Measurements from ENCODE around the gene SUPT3H. TPM values are rescaled to one million over a fixed set of nuclear protein-coding genes. Genes with fewer than 3 reads are reported as not detected.

SUPT3H gene
- total and polyA plus RNA-seq, 2 of the 13 experiments (the other 11 are each of a cell fraction or from before 2014, with no cell fraction given): 11.9 to 36.1 TPM

DNA sequence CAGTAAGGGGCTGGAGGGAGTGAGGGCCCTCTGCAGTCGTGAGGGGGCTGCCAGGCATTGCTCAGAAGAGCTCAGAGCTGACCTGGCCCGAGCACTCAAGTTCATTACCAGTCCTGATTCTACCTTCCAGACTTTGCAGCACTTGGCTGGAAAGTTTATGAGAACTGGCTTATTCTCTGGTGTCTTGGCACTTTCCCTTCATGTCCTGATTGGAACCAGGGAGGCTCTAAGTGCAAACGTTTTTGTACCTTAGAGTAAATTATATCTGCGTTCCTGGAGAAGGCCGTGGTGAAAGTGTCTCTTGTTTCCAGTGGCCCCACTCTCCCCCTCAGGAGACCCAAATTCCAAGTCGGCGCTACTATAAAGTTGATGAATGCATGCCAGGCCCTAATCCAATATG, 587.9 kb downstream of the SUPT3H start (continued):
- no peak for TF ChIP-seq HNRNPH1 (optimal IDR thresholded peaks at IDR 0.05; ENCODE audit: low read depth, low read length)
- no peak for TF ChIP-seq TIGD3 (CRISPR knock-in tag; IDR thresholded peaks at IDR 0.05; ENCODE audit: borderline replicate concordance)

- Histone ChIP-seq H3K9me3 (ENCODE audit: low read length) (peaks cover 5% of the 10 kb centered on the region; the same call in 1 of the 2 replicates), H4K20me1 (ENCODE audit: insufficient read depth, low read length) (no peaks in the 10 kb centered on the region), H3K79me2 (ENCODE audit: insufficient read depth, low read length) (no peaks in the 10 kb centered on the region), H3K4me3 (replicated peaks in 1 of 3; ENCODE audit: insufficient read depth in 1 of 3, low read depth in 2 of 3, low read length in 3 of 3) (no peak overlapping the region), H3K9ac (ENCODE audit: insufficient read depth, low read depth, low read length) (no peak overlapping the region), H3K27me3 (ENCODE audit: control insufficient read depth in 1 of 2, insufficient read depth in 2 of 2, low read length in 2 of 2) (peaks cover 2 to 23% of the 10 kb centered on the region in 2 experiments; a peak in 4 of 5 replicates), H3K27ac (ENCODE audit: extremely low read length, insufficient read depth, low read length) (no peak overlapping the region), H2AFZ (ENCODE audit: low read length) (no peak overlapping the region), H3K36me3 (replicated peaks in 1 of 2; ENCODE audit: control insufficient read depth in 1 of 2, insufficient read depth in 2 of 2, low read length in 2 of 2) (no peaks in the 10 kb centered on the region), H3K4me2 (ENCODE audit: low read depth, low read length) (no peak overlapping the region), H3K4me1 (ENCODE audit: insufficient read depth, low read length) (no peaks in the 10 kb centered on the region)
- in situ Hi-C loops (cut with HindIII; ENCODE audit: extremely low pct_ligation_motif_present, low pct_unique_long_range_greater_than_20kb) (no loop called here), intact Hi-C loops (cut with micrococcal nuclease; ENCODE audit: unreplicated experiment) (no loop called here)
- ATAC-seq (no peak; the same call in 2 of the 3 replicates), FAIRE-seq (no peak), DNase-seq (ENCODE audit: low spot score) (no peak)
- POLR2A ChIA-PET: no interaction called here
- BruUV-seq (replicated peaks): no TSS peak
- CTCF ChIA-PET (ENCODE audit: low intra/inter-chr PET ratio, low total read pairs): no interaction called here
- 29% methylated on average over 5 of the region's 5 CpGs for WGBS (ENCODE audit: low lambda C conversion rate)
- TF ChIP-seq ZNF17 (CRISPR knock-in tag; IDR thresholded peaks at IDR 0.05) (no peak), MXD1 (CRISPR knock-in tag; IDR thresholded peaks at IDR 0.05) (no peak), TSC22D2 (CRISPR knock-in tag; IDR thresholded peaks at IDR 0.05; ENCODE audit: borderline replicate concordance) (no peak), ZKSCAN1 (IDR thresholded peaks at IDR 0.05; ENCODE audit: low read length) (peak; percentile 55)
Measured at GRCh38 chr6:44789061-44789460, 588.7 kb downstream of the SUPT3H start.

Measured in HepG2 (cell line).